ENCODE results near the gene RALGPS2.
"Not testable (repeated sequence)": the region's sequence is repeated elsewhere in the genome, so short reads cannot be mapped to it uniquely, and the experiment has no call there.

RALGPS2 gene

DNA sequence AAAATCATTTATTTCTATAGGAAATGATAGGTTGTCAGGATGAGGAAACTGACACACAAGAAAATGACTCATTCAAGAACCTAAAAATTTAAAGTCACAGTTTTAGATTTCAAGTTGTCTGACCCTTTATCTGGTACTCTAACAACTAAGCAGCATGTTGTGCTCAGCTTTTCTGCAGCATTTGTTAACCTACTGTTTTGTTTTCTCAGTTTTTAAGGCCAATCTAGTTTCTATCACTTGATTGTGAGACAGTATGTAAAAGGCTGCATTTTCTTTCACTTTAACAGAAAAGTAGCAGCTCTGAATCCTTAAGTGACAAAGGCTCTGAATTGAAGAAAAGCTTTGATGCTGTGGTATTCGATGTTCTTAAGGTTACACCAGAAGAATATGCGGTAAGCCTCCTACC lies 59.1 kb downstream of the RALGPS2 start:
- DNase-seq = no peak

DNA sequence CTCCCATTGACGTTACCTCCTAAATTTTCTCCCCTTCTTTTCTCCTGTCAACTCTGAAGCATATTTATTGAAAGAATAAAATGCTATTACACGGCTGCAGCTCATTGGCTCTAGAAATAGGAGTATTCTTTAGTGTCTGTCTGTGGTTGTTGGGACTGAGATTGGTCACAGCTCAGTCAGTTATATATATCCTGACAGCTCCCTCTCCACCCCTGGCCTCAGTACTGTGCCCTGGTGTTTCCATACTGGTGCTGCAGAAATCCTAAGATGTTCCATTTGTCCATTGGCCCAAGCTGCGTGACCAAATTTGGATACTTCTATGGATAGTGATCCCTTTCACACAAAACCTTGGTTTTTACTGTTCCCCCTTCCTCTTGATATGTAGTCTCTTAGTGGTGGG lies 67.3 kb downstream of the RALGPS2 start:
- no peak for DNase-seq

GRCh38 chr1:178796013-178796412 lies 71.0 kb downstream of the RALGPS2 start:
- DNase-seq = no peak

DNA sequence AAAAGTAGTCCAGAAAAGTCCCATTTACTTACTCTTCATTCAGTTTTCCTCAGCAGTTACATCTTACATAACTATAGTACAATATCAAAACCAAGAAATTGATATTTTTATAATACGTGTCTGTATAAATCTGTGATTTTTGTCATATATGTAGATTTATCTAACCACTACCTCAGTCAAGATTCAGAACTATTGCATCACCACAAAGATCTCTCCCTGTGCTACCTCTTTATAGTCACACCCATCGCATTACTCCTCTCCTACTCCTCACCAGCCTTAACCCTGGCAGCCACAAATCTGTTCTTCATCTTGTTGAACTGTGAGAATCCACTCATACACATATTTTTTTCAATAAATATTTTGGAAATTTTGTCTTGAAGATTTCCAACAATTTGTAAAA lies 72.5 kb downstream of the RALGPS2 start:
- DNase-seq = no peak

DNA sequence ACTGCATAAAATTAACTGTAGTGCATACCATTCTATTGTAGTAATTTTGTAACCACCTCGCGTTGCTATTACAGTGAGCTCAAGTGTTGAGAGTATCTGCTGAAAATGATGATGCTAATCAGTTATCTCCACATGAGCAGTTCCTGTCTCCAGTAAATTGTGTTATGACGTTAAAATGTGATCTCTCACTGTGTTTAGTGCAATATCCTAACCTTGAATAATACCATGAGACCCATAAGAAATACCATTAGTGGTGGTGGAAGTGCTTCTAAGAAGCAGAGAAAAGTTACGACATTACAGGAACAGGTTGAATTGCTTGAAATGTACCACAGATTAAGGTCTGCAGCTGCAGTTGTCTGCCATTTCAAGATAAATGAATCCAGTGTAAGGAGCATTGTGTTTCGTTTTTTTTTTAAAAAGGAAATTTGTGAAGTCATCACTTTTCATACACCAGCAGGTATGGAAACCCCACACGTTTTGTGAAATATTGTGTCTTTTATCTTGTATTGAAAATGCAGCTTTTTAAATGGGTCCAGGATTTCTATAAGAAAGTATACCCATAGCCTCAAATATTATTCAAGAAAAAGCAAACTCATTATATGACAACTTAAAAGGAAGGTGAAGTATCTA lies 73.3 kb downstream of the RALGPS2 start:
- no peak for DNase-seq

GRCh38 chr1:178802873-178803272 lies 77.8 kb downstream of the RALGPS2 start:
- DNase-seq = no peak

DNA sequence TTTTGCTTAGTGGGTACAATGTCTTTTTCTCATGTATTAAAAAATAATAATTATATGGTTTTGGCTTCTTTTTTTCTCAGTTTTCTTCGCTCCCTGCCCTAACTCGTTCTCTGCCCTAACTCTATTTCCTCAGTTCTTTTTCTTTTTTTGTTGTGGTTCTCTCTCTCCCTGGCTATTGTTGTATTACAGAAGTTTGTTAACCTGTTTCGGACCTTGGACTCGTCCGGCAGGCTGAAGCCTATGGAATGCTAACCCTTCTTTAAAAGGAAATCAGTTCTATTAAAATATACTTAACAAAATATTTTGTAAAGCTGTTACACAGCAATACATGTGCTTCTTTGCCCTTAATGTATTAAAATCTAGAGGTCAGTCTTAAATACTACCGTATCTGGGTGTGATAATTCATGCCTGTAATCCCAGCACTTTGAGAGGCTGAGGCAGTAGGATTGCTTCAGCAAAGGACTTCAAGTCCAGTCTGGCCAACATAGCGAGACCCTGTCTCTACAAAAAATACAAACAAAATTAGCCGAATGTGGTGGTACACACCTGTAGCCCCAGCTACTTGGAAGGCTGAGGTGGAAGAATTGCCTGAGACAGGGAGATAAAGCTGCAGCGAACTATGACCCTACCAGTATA lies 81.7 kb downstream of the RALGPS2 start:
- DNase-seq = no peak

- no peak for DNase-seq
Measured at GRCh38 chr1:178808529-178808928, 83.5 kb downstream of the RALGPS2 start.

DNA sequence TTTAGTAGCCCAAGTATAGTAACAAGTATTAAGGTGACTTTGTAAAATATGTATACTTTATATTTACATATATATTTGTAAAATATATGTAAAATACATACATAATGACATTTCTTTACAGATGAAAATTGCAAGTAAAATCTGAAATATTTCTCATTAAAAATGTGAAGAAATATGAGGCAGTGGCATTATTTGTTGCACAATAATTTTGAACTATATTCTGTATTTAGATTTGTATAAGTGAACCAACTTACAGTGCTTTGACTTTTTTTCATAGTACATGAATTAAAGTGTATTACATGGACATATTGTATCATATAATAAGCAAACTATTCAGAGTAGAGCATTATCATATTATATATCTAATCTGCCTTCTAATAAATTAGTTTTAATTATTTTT lies 85.5 kb downstream of the RALGPS2 start:
- no peak for DNase-seq

DNA sequence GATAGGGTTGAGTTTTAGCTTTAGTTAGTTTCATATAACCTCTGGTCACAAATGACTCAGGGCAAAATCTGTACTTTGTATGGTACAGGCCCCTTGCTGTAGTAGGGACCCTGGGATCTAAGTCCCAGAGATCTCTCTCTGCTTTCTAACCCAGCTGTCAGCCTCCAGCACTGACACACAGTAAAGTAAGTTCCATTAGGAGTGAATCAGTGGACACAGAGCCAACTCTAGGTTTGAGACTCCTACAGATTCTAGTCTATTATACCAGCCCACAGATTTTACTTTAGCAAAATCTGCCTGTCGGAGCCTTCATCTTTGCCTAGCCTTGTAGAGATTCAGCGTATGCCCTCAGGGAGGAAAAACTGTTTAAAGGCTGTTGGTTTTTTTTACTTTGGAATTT lies 93.4 kb downstream of the RALGPS2 start:
- no peak for DNase-seq

DNA sequence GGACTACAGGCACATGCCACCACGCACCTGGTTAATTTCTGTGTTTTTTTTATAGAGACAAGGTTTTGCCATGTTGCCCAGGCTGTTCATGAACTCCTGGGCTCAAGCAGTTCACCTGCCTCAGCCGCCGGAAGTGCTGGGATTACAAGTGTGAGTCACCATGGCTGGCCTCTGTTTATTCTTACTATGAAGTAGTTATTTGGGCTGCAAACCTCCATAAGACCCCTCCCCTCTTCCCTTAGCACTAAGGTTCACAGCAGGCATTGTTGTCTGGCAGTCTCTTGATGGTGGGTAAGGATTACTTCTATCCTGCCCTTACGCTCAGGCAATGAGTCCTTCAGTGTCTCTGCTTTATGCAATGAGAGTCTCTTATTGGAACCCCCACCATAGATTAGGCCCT lies 94.1 kb downstream of the RALGPS2 start:
- DNase-seq = peak; percentile 29

DNA sequence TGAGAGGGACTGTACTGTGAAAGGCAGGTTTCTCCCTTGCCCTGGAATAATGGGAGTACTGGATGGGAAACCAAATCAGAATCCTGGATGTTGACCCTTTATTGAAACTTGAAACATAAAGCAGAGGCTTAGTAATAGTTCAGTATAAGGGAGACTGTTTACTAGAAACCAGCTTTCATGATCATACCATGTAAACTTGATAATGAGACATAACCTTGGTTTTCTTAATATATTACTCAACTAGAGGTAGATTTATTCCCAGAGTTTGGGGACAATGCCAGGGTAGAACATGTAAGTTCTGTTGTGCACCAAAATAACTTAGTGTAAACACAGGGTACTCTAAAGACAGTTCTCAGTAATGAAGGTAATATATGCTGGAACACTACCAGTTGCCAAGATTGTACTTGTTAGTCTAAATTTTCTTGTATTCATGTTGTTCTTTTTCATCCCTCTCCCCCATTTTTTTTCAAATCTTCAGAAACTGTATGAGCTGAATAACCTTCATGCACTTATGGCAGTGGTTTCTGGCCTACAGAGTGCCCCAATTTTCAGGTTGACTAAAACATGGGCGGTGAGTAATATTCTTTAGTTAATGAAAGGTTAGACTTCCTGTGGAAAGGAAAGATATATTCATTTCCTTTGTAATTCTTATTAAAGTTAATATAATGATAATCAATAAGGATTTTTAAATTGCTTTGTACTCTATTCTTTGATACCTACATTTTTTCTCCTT lies 96.3 kb downstream of the RALGPS2 start:
- no peak for DNase-seq

DNA sequence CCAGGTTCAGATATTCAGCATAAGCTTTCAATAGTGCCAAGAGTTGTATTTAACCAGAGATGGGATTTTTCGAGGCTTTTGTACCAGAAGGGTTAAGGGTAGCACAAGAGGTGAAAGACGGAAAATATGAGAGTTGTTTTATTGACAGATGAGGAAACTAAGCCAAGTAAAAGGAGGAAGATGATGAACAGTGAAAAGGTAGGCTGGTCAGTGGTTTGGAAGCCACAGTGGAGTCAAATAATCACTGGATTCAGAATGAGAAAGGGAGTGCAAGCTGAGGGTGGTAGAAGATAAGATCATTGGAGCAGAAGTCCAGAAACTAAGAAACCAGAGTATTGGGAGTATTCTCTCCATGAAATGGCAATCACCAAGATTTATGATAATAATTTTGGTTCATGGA lies 100.1 kb downstream of the RALGPS2 start:
- DNase-seq = no peak

DNA sequence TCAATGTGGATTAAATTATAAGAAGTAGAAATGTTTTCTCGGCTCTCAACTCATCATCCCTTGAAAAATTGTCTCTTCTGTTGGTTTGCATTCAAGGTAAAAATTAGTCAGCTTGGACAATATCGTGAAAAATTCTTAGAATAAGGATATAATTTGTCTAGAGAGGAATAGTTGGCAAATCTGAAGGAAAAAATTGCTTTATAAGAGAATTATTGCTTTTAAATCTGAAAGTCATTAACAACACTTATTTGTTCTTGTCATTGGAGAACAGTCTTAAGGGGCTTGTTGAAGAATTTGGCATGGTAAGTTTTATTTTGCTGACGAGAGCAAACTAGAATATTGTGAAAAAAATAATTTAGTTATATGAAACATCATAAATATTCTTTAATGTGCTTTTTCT lies 119.4 kb downstream of the RALGPS2 start:
- DNase-seq = no peak

- DNase-seq = no peak
Measured at GRCh38 chr1:178846306-178846705, 121.3 kb downstream of the RALGPS2 start.

- peak; percentile 14 for DNase-seq
Measured at GRCh38 chr1:178847396-178847849, 122.4 kb downstream of the RALGPS2 start.

DNA sequence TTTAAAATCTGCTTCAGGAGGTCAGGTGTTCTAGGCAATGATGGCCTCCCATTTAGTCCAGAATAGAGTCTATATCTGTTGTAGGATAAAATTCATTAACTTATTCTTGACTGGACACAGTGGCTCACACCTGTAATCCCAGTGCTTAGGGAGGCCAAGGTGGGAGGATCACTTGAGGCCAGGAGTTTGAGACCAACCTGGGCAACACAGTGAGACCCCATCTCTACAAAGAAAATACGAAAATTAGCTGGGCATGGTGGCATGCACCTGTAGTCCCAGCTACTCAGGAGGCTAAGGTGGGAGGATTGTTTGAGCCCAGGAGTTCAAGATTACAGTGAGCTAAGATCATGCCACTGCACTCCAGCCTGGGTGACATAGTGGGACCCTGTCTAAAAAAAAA lies 122.9 kb downstream of the RALGPS2 start:
- not testable (repeated sequence) for DNase-seq

DNA sequence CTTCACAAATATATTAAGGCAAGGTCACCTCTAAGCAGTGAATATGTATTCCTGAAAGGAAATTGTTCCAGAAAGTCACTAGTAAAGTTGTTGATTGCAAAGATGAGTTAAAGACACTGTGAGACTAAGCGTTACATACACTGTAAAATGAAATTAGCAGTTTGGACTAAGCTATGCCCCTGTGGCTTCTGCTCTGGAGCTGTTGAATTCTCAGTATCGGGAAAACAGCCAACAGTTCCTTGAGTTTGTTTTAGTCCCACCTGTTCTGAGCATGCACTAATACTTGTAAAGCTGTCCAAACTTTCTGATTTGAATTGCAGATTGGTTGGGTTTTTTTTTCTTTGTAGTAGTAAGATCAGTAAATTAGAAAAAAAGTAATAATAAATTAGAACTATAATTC lies 124.9 kb downstream of the RALGPS2 start:
- no peak for DNase-seq

- DNase-seq = no peak
Measured at GRCh38 chr1:178857126-178857525, 132.1 kb downstream of the RALGPS2 start.

DNA sequence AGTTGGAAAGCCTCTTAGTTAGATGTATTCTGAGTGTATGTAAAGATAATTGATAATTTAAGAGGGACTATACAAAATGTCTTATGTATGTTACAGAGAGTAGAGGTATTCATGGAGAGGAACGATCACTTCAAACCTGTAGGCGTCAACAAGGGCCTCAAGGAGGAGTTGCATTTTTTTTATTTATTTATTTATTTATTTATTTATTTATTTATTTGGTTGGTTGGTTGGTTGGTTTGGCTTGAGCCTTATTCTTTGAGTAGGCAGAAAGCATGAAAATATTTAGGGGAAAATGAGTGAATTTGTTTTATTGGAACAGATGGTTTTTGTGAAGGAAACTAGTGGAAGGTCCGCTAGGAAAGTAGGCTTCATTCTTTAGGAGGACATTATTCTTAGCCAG lies 137.4 kb downstream of the RALGPS2 start:
- DNase-seq = no peak

DNA sequence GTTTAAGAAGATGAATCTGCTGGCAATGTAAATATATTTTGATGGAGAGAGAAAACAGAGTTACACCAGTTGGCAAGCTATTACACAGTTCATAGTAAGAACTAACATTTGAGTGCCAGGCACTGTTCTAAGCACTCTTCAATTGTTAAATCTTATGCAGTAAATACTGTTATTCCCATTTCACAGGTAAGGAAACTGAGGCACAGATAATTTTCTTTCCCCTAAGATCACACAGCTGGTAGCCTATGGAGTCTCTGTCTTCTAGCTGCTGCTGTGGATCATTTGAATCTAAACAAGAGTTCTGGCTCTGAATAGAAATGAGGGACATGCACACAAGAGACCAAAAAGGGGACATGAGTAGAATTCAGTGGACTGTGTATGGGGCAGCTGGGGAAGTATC lies 137.8 kb downstream of the RALGPS2 start:
- no peak for DNase-seq

DNA sequence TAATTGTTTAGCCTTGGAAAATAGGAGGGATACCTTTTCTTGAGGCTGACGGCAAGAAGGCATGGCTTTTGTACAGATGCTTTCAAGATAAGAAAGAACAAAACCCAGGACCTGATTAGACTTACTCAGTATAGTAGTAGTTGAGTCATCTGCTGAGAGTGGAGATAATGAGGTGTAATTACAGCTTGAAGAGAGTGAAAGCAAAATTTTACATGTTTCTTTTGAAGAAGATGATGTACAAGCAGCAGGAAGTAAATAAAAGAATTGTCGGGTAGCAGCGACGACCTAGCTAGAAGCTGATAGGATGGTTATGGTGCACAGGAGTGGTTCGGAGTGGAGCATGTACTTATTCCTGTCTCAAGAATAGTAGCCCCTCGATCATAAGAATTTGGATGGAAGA lies 139.3 kb downstream of the RALGPS2 start:
- DNase-seq = no peak

DNA sequence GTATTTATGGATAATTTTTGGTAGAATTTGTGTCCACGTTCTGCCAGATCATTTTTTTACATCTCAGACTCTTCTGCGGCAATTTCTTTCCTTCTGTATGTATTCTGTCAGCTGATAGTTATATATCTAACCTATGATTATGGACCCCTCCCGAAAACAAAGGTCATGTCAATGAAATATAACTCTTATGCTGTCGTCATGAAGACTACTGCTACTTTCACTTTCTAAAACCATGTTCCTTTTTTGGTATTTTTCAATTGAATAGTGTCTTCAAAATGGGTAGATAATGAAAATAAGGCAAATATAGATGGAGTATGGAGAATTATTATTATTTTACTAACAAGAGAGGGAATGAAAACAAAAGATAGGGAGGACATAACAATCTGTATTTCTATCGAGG lies 142.6 kb downstream of the RALGPS2 start:
- no peak for DNase-seq

GRCh38 chr1:178868706-178869105 lies 143.7 kb downstream of the RALGPS2 start:
- DNase-seq = no peak
